ENCODE measurements around the gene SENP2. TPM values are rescaled to one million over a fixed set of nuclear protein-coding genes. Genes with fewer than 3 reads are reported as not detected.
A peak's percentile ranks its signal among the peaks of the same experiment; 100 is the strongest.

SENP2 gene
- total and polyA plus RNA-seq, 11 donors, result 7.7 to 42.4 (median 27.5) TPM

DNA sequence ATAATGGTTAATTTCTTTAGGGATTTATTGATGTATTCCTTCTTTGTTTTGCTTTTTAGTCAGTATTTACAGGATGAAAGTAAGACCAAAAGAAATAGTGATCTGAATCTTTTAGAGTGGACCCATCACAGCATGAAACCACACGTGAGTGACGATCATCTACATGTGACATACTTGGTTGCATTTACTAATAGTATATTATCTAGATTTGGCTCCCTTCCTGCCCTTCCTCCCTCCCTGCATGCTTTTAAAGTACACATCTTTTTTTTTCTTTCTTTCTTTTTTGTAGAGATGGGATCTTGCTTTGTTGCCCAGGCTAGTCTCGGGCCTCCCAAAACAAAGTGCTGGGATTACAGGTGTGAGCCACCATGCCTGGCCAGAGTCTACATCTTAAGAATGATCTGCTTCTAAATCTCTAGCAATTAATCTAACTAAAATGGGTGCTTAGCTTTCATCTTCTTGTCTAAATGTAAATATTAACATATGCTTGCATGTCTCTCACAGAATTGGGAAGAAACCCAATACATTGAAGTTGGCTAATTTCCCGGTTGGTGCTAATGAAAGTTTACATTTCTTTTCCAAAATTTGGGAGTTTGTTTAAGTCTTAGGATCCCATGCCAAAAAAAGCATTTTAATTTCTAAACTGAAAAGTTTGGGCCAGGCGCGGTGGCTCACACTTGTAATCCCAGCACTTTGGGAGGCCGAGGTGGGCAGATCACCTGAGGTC, 38.0 kb downstream of the SENP2 start:
- no peaks in the 10 kb centered on the region for H3K9me3 ChIP-seq
- peaks cover 0 to 100% (median 96%) of the 10 kb centered on the region in 9 donors for H3K36me3 ChIP-seq
- no peaks in the 10 kb centered on the region for H3K27me3 ChIP-seq
- 95 to 98% (median 96%) methylated on average over 7 of the region's 7 CpGs for WGBS, 4 donors
- ATAC-seq (no peak), DNase-seq (no peak)
- intact Hi-C loops (cut with DNase I), result no loop called here
- H3K4me1 ChIP-seq, result peaks cover 0 to 2% (median 0%) of the 10 kb centered on the region in 12 donors
- no peak overlapping the region for H3K27ac ChIP-seq
- TF ChIP-seq, protein P1, sequence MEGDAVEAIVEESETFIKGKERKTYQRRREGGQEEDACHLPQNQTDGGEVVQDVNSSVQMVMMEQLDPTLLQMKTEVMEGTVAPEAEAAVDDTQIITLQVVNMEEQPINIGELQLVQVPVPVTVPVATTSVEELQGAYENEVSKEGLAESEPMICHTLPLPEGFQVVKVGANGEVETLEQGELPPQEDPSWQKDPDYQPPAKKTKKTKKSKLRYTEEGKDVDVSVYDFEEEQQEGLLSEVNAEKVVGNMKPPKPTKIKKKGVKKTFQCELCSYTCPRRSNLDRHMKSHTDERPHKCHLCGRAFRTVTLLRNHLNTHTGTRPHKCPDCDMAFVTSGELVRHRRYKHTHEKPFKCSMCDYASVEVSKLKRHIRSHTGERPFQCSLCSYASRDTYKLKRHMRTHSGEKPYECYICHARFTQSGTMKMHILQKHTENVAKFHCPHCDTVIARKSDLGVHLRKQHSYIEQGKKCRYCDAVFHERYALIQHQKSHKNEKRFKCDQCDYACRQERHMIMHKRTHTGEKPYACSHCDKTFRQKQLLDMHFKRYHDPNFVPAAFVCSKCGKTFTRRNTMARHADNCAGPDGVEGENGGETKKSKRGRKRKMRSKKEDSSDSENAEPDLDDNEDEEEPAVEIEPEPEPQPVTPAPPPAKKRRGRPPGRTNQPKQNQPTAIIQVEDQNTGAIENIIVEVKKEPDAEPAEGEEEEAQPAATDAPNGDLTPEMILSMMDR (IDR thresholded peaks at IDR 0.05), result no peak
- no peak for TF ChIP-seq POLR2A (IDR thresholded peaks at IDR 0.05)
- no peak overlapping the region for H3K4me3 ChIP-seq

DNA sequence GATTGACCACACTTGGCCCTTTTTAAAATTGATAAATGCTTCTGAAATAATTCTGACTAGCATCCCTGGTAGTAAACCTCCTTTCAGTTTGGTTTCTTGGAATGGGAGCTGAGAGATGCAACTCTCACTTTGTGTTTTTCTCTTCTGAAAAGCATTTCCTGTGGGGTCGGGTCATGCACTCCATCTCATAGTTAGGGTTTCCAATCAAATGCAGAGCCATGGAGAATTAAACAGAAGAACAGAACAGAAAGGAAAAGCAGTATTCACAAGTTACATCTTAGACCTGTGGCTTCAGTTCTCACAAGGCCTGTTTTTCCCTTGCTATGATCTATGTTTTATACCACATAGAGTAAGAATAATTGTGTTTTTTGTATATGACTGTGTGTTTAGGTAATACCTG, 39.7 kb downstream of the SENP2 start:
- H3K4me1 ChIP-seq, result peaks cover 0 to 17% (median 10%) of the 10 kb centered on the region in 12 donors
- peaks cover 0 to 96% (median 87%) of the 10 kb centered on the region in 9 donors for H3K36me3 ChIP-seq
- ATAC-seq (no peak), DNase-seq (no peak)
- intact Hi-C loops (cut with DNase I), result no loop called here
- WGBS, 4 donors, result 75 to 84% (median 80%) methylated on average over 1 of the region's 1 CpG
- no peaks in the 10 kb centered on the region for H3K27me3 ChIP-seq
- H3K9me3 ChIP-seq, result no peaks in the 10 kb centered on the region
- no peak for TF ChIP-seq POLR2A (IDR thresholded peaks at IDR 0.05)
- TF ChIP-seq, protein P1 (IDR thresholded peaks at IDR 0.05), result no peak
- no peak overlapping the region for H3K27ac ChIP-seq
- no peak overlapping the region for H3K4me3 ChIP-seq

DNA sequence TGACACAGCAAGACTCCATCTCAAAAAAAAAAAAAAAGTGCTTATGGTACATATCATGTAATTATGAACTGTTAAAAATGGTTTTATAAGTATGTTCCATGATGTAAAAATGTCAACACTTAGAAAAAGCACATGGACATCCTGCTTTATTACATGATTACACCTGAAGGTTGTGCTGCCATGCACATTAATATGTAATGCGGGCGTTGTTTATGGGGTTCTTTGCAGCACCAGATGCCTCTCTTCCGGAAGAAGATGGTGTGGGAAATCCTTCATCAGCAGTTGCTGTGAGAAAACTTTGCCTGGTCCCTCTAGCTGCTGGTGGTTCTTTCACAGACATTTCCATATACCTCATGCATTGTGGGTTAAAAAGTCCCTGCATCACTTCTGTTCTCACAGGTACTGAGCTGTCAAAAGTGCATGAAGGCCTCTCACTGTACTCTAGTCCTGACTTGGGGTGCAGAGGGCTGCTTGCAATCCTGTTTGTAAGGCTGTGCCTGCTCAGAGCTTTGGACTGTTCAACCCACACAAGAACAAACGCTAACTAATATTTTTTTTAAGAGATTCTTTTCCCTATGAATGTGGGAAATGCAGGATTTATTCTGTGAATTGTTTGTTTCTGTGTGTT, 43.6 kb downstream of the SENP2 start:
- TF ChIP-seq POLR2A (IDR thresholded peaks at IDR 0.05), result no peak
- TF ChIP-seq, protein P1 (IDR thresholded peaks at IDR 0.05), result no peak
- Histone ChIP-seq H3K4me1 (peaks cover 0 to 17% (median 10%) of the 10 kb centered on the region in 12 donors), H3K36me3 (peaks cover 0 to 58% (median 51%) of the 10 kb centered on the region in 9 donors), H3K9me3 (no peaks in the 10 kb centered on the region), H3K27ac (peak overlapping the region in 5 of 12 donors; percentile 2 to 47 (median 33)), H3K4me3 (no peak overlapping the region), H3K27me3 (no peaks in the 10 kb centered on the region)
- no peak for ATAC-seq
- intact Hi-C loops (cut with DNase I), result no loop called here
- DNase-seq, result no peak
- 80 to 86% (median 83%) methylated on average over 4 of the region's 4 CpGs for WGBS, 4 donors

DNA sequence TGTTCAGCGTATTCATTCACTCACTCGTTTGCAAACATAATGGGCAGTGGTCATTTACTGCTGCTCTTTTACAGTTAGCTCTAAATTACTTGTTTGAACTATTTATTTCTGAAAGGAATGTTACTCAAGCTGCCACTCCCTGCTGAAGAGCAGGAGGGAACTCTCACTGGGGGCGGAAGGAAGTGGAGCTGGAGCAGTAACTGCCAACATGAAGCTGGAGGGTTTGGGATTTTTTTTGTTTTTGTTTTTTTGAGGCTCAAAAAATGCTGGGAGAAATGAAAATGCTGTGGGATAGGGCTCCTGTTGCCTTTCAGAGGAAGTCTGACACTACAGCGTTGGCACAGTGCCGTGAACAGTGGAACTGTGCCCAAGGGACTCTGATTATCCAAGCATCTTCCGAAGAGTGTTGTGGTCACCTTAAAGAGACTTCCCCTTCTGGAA, 44.1 kb downstream of the SENP2 start:
- no peaks in the 10 kb centered on the region for H3K27me3 ChIP-seq
- H3K9me3 ChIP-seq, result no peaks in the 10 kb centered on the region
- peak overlapping the region in 6 of 12 donors; percentile 2 to 47 (median 20) for H3K27ac ChIP-seq
- DNase-seq (peak in 4 of 5 donors; percentile 38 to 70 (median 47)), ATAC-seq (peak; percentile 38 to 66 (median 58))
- peaks cover 0 to 17% (median 10%) of the 10 kb centered on the region in 12 donors for H3K4me1 ChIP-seq
- TF ChIP-seq POLR2A (IDR thresholded peaks at IDR 0.05), result no peak
- H3K4me3 ChIP-seq, result no peak overlapping the region
- H3K36me3 ChIP-seq, result peaks cover 0 to 53% (median 47%) of the 10 kb centered on the region in 9 donors
- intact Hi-C loops (cut with DNase I), result no loop called here
- 28 to 39% (median 37%) methylated on average over 6 of the region's 6 CpGs for WGBS, 4 donors
